Mammary epithelial cell (primary cell): Measurements from ENCODE around the gene L3MBTL3.

Experiments
- EZH2 ChIP-seq: IDR thresholded peaks from 2 replicates; pipeline ENCODE4 v1.6.1; 2012; ENCODE audit warnings: low read length, inconsistent platforms, borderline replicate concordance
- TF ChIP-seq, protein P1 (sequence below), 2 donors: IDR thresholded peaks in 1 of 2; conservative IDR thresholded peaks in 1 of 2; 2 replicates each; pipeline ENCODE4 v1.5.1; 2011 to 2012; ENCODE audit warnings: inconsistent platforms in 2 of 2, low read length in 2 of 2, mild to moderate bottlenecking in 2 of 2, control low read depth in 1 of 2, low read depth in 1 of 2; ENCODE audit not compliant: insufficient read depth in 1 of 2; ENCODE audit errors: extremely low read depth in 1 of 2

DNA sequence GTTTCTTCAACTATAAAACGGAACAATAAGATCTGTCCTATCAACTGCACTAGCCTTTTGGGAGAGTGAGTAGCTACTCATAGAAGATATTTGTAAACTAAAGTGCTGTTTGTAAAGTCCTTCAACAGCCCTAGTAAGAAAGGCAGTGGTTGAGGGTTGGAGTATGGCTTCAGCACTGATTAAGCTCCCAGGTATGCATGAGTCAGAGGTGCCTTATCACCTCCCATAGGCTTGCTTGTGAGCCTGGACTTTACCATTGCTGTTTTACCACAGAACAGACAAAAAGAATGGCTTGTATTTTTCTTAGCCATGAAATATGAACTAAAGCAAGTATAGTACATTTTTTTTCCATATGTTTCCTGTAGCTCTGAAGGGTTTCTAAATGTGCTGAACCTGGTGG lies 160.3 kb downstream of the L3MBTL3 start:
- TF ChIP-seq, protein P1, sequence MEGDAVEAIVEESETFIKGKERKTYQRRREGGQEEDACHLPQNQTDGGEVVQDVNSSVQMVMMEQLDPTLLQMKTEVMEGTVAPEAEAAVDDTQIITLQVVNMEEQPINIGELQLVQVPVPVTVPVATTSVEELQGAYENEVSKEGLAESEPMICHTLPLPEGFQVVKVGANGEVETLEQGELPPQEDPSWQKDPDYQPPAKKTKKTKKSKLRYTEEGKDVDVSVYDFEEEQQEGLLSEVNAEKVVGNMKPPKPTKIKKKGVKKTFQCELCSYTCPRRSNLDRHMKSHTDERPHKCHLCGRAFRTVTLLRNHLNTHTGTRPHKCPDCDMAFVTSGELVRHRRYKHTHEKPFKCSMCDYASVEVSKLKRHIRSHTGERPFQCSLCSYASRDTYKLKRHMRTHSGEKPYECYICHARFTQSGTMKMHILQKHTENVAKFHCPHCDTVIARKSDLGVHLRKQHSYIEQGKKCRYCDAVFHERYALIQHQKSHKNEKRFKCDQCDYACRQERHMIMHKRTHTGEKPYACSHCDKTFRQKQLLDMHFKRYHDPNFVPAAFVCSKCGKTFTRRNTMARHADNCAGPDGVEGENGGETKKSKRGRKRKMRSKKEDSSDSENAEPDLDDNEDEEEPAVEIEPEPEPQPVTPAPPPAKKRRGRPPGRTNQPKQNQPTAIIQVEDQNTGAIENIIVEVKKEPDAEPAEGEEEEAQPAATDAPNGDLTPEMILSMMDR (conservative IDR thresholded peaks at IDR 0.05 in 1 of 2, IDR thresholded peaks at IDR 0.05 in 1 of 2; ENCODE audit: extremely low read depth in 1 of 2, insufficient read depth in 1 of 2, low read depth in 1 of 2, low read length in 2 of 2): no peak
- TF ChIP-seq EZH2: no peak
